Vagina (tissue), 2 donors: ENCODE data around the gene FAM236A.
"Not testable (repeated sequence)": the region's sequence is repeated elsewhere in the genome, so short reads cannot be mapped to it uniquely, and the experiment has no call there.

ENCODE experiments used
- POLR2A ChIP-seq, 2 donors: fragments of 450-650 bp; IDR thresholded peaks; one replicate each; pipeline ENCODE4 v1.6.1; 2017; ENCODE audit warnings: antibody characterized with exemption in 2 of 2, mild to moderate bottlenecking in 2 of 2, moderate library complexity in 2 of 2
- POLR2AphosphoS5 ChIP-seq, 2 donors: sonication (generic); formaldehyde crosslinking; IDR thresholded peaks; one replicate each; pipeline ENCODE4 v1.9.0; 2017; ENCODE audit warnings: antibody characterized with exemption in 2 of 2, mild to moderate bottlenecking in 2 of 2, low read depth in 1 of 2; ENCODE audit not compliant: insufficient read depth in 1 of 2
- TF ChIP-seq, protein P1 (sequence below), 3 experiments: fragments of 450-650 bp in 2 of 3; fragments of 200-600 bp in 1 of 3; sonication (generic) in 1 of 3; IDR thresholded peaks; one replicate each; pipeline ENCODE4 v1.5.1; 2017 to 2019; ENCODE audit warnings: antibody characterized with exemption in 3 of 3, mild to moderate bottlenecking in 2 of 3, moderate library complexity in 2 of 3

DNA sequence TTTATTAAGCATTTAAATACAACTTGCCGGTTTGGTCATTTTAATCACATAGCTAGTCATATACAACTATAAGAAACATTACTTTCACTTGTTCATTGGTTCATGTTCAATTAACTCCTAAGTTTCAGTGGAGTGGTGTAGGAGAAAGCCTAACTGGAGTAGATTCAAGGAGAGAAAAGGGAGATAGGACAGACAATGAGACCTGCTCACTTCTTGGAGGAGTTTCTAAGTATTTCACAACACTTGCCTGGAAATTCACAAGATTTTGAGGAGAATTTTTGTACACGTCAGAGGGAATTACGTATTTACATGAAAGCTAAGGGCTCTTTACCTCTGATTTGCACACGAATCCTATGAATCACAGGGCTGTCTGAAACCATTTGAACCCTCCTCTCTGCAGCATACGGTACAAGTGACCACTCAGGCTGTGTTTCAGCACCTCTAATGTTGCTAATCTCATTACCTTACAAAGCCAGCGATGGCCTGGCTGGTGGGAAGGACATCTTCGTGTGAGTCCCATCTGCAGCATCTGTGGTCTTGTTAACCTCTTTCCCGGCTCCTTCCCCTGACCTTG lies 1.0 kb upstream of the FAM236A start:
- TF ChIP-seq, protein P1, sequence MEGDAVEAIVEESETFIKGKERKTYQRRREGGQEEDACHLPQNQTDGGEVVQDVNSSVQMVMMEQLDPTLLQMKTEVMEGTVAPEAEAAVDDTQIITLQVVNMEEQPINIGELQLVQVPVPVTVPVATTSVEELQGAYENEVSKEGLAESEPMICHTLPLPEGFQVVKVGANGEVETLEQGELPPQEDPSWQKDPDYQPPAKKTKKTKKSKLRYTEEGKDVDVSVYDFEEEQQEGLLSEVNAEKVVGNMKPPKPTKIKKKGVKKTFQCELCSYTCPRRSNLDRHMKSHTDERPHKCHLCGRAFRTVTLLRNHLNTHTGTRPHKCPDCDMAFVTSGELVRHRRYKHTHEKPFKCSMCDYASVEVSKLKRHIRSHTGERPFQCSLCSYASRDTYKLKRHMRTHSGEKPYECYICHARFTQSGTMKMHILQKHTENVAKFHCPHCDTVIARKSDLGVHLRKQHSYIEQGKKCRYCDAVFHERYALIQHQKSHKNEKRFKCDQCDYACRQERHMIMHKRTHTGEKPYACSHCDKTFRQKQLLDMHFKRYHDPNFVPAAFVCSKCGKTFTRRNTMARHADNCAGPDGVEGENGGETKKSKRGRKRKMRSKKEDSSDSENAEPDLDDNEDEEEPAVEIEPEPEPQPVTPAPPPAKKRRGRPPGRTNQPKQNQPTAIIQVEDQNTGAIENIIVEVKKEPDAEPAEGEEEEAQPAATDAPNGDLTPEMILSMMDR (IDR thresholded peaks at IDR 0.05) = not testable (repeated sequence)
- TF ChIP-seq POLR2A (IDR thresholded peaks at IDR 0.05); POLR2AphosphoS5 (IDR thresholded peaks at IDR 0.05; ENCODE audit: insufficient read depth in 1 of 2, low read depth in 1 of 2): not testable (repeated sequence)
